Astrocyte (in vitro differentiated cells and primary cell): ENCODE measurements around the gene COBL. TPM values are rescaled to one million over a fixed set of nuclear protein-coding genes. Genes with fewer than 3 reads are reported as not detected.

Experiments used
- DNase-seq: peaks from one replicate; pipeline ENCODE4 v3.0.0-alpha.2; 2010; ENCODE audit warnings: low read depth
- FAIRE-seq: peaks from 2 replicates; lab custom pipeline; 2011; peaks lifted over from hg19 to GRCh38; lab: Jason Lieb, UNC
- H2AFZ ChIP-seq: 2 replicates; pipeline ENCODE4 v1.6.0; 2012; ENCODE audit warnings: low read depth, low read length, inconsistent platforms
- H3K27ac ChIP-seq: 2 replicates; pipeline ENCODE4 v1.5.1; 2011; ENCODE audit warnings: low read depth, low read length, inconsistent platforms
- H3K27me3 ChIP-seq: 2 replicates; pipeline ENCODE4 v1.6.0; 2011; ENCODE audit warnings: low read length, inconsistent platforms; ENCODE audit not compliant: insufficient read depth
- H3K36me3 ChIP-seq: 2 replicates; pipeline ENCODE4 v1.5.1; 2011; ENCODE audit warnings: low read length, inconsistent platforms; ENCODE audit not compliant: insufficient read depth
- H3K4me1 ChIP-seq: 2 replicates; pipeline ENCODE4 v1.5.1; 2011; ENCODE audit warnings: low read length, inconsistent platforms; ENCODE audit not compliant: insufficient read depth
- H3K4me2 ChIP-seq: 2 replicates; pipeline ENCODE4 v1.6.0; 2012; ENCODE audit warnings: low read length, inconsistent platforms
- H3K4me3 ChIP-seq: 2 replicates; pipeline ENCODE4 v1.5.1; 2011; ENCODE audit warnings: low read depth, mild to moderate bottlenecking, low read length, inconsistent platforms; ENCODE audit not compliant: insufficient read depth
- H3K79me2 ChIP-seq: 2 replicates; pipeline ENCODE4 v1.6.0; 2012; ENCODE audit warnings: mild to moderate bottlenecking, low read length, inconsistent platforms; ENCODE audit not compliant: insufficient read depth
- H3K9ac ChIP-seq: 2 replicates; pipeline ENCODE4 v1.6.0; 2012; ENCODE audit warnings: mild to moderate bottlenecking, low read length, inconsistent platforms
- H3K9me3 ChIP-seq: 2 replicates; pipeline ENCODE4 v1.5.1; 2012; ENCODE audit warnings: low read depth, mild to moderate bottlenecking, low read length, inconsistent platforms; ENCODE audit not compliant: insufficient read depth
- H4K20me1 ChIP-seq: 2 replicates; pipeline ENCODE4 v1.6.0; 2012; ENCODE audit warnings: low read length, inconsistent platforms; ENCODE audit not compliant: insufficient read depth
- H3K27ac Mint-ChIP-seq: one replicate; pipeline ENCODE4 v1.8.0; 2021; ENCODE audit warnings: mild to moderate bottlenecking, mixed read lengths; ENCODE audit not compliant: unreplicated experiment
- H3K27me3 Mint-ChIP-seq: one replicate; pipeline ENCODE4 v1.8.0; 2021; ENCODE audit warnings: low read depth, mixed read lengths; ENCODE audit not compliant: unreplicated experiment
- H3K36me3 Mint-ChIP-seq: one replicate; pipeline ENCODE4 v1.8.0; 2021; ENCODE audit warnings: low read depth, mixed read lengths; ENCODE audit not compliant: unreplicated experiment
- H3K4me1 Mint-ChIP-seq: one replicate; pipeline ENCODE4 v1.8.0; 2021; ENCODE audit warnings: low read depth, mixed read lengths; ENCODE audit not compliant: unreplicated experiment
- H3K4me3 Mint-ChIP-seq: one replicate; pipeline ENCODE4 v1.8.0; 2021; ENCODE audit warnings: mild to moderate bottlenecking, moderate library complexity, mixed read lengths; ENCODE audit not compliant: unreplicated experiment
- H3K9me3 Mint-ChIP-seq: one replicate; pipeline ENCODE4 v1.8.0; 2021; ENCODE audit warnings: mild to moderate bottlenecking, mixed read lengths; ENCODE audit not compliant: unreplicated experiment
- CTCF ChIP-seq: IDR thresholded peaks from 2 replicates; pipeline ENCODE4 v1.5.1; 2011; ENCODE audit warnings: low read depth, mild to moderate bottlenecking, inconsistent platforms, low read length, moderate library complexity; ENCODE audit not compliant: insufficient read depth
- EZH2 ChIP-seq: IDR thresholded peaks from 2 replicates; pipeline ENCODE4 v1.6.1; 2012; ENCODE audit warnings: mild to moderate bottlenecking, low read length, inconsistent platforms; ENCODE audit not compliant: insufficient read depth
- total RNA-seq: library from RNA; stranded (reverse); gene quantifications from 2 replicates; pipeline ENCODE4 v1.2.1, GENCODE V29; 2021

Gene COBL
- total RNA-seq, 1 donor from 2014 or later: 6.4 TPM

DNA sequence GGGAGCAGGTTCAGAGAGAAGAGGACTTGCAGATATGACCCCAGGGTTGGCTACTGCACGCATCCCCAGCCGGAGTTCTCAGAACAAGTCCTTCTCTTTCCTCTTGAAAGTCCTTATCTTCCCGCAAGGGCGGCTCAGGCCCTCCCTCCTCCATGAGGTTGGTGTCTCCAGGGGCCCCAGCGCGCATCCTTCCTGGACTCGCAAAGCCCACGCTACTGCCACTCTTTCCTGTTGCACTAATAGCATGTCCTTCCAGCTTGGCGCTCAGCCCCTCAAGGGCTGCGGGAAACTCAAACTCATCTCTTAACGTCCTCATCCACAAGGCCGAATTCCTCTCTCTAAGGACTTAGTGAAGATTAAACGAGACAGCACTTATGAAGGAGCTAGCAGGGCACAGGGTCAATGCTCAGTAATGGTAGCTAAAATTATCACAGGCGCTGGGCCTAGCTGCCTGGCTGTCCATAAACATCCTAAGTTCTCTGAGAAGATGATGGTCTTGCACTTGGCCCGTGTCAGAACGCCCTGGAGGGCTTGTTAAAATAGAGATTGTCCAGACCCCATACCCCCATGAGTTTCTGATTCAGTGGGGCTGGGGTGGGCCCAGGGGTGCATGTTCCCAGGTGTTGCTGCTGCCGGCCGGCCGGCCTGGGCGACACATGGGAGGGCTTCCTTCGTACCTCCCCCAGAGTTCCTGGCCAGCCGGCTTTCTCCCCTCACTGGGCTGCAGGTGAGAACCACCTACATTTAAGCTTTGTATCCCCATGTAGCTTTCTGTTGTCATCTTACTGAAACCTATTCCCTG is 261.4 kb downstream of the COBL start:
- H3K9me3 Mint-ChIP-seq: no peaks in the 10 kb centered on the region

GRCh38 chr7:51054231-51054630 is 262.4 kb downstream of the COBL start:
- no peak overlapping the region for H3K27ac Mint-ChIP-seq

More for the DNA sequence above, 261.4 kb downstream of the COBL start:
- Histone ChIP-seq H3K27me3 (peaks cover 11% of the 10 kb centered on the region), H2AFZ (no peak overlapping the region), H3K4me3 (no peak overlapping the region), H3K9me3 (no peaks in the 10 kb centered on the region), H3K4me2 (no peak overlapping the region), H3K9ac (no peak overlapping the region), H3K79me2 (no peaks in the 10 kb centered on the region), H3K36me3 (no peaks in the 10 kb centered on the region), H4K20me1 (no peaks in the 10 kb centered on the region), H3K4me1 (no peaks in the 10 kb centered on the region), H3K27ac (no peak overlapping the region)
- FAIRE-seq: no peak
- Mint-ChIP-seq H3K4me1 (peaks cover 13% of the 10 kb centered on the region), H3K27ac (no peak overlapping the region), H3K4me3 (no peak overlapping the region), H3K27me3 (peaks cover 2% of the 10 kb centered on the region), H3K36me3 (no peaks in the 10 kb centered on the region)
- TF ChIP-seq EZH2: no peak
- no peak for TF ChIP-seq CTCF
- no peak for DNase-seq

More at GRCh38 chr7:51054231-51054630, 262.4 kb downstream of the COBL start:
- FAIRE-seq (no peak), DNase-seq (no peak)
- Mint-ChIP-seq H3K4me1 (peaks cover 13% of the 10 kb centered on the region), H3K9me3 (no peaks in the 10 kb centered on the region), H3K27me3 (peaks cover 2% of the 10 kb centered on the region), H3K36me3 (no peaks in the 10 kb centered on the region), H3K4me3 (no peak overlapping the region)
- Histone ChIP-seq H3K9ac (no peak overlapping the region), H3K4me1 (no peaks in the 10 kb centered on the region), H3K9me3 (no peaks in the 10 kb centered on the region), H3K4me3 (no peak overlapping the region), H3K4me2 (no peak overlapping the region), H3K36me3 (no peaks in the 10 kb centered on the region), H3K27me3 (peaks cover 17% of the 10 kb centered on the region), H4K20me1 (no peaks in the 10 kb centered on the region), H2AFZ (no peak overlapping the region), H3K27ac (no peak overlapping the region), H3K79me2 (no peaks in the 10 kb centered on the region)
- TF ChIP-seq EZH2: no peak
- no peak for TF ChIP-seq CTCF
